HG03439 (cell line): ENCODE results near the gene VDR.
A peak's percentile ranks its signal among the peaks of the same experiment; 100 is the strongest.

ENCODE experiments used
- ATAC-seq: cut with Tn5 transposase; IDR thresholded peaks from one replicate; pipeline ENCODE4 v1.9.1; 2021; ENCODE audit warnings: mild to moderate bottlenecking, moderate library complexity; ENCODE audit not compliant: unreplicated experiment

The VDR gene

GRCh38 chr12:47834199-47834903 is 70.4 kb downstream of the VDR start:
- no peak for ATAC-seq

- no peak for ATAC-seq
Observed at GRCh38 chr12:47833591-47834012, 71.2 kb downstream of the VDR start.

- no peak for ATAC-seq
Observed at GRCh38 chr12:47832263-47832933, 72.4 kb downstream of the VDR start.

GRCh38 chr12:47829584-47829983 is 75.2 kb downstream of the VDR start:
- no peak for ATAC-seq

GRCh38 chr12:47828976-47829482 is 75.8 kb downstream of the VDR start:
- ATAC-seq, result no peak

- no peak for ATAC-seq
Observed at GRCh38 chr12:47828008-47828975, 76.5 kb downstream of the VDR start.

- no peak for ATAC-seq
Observed at GRCh38 chr12:47825173-47825639, 79.6 kb downstream of the VDR start.

- no peak for ATAC-seq
Observed at GRCh38 chr12:47824635-47825034, 80.2 kb downstream of the VDR start.

- ATAC-seq, result no peak
Observed at GRCh38 chr12:47824198-47824597, 80.6 kb downstream of the VDR start.

- ATAC-seq, result no peak
Observed at GRCh38 chr12:47823422-47824086, 81.2 kb downstream of the VDR start.

- no peak for ATAC-seq
Observed at GRCh38 chr12:47822863-47823262, 81.9 kb downstream of the VDR start.

GRCh38 chr12:47822401-47822800 is 82.4 kb downstream of the VDR start:
- no peak for ATAC-seq

GRCh38 chr12:47821346-47821706 is 83.5 kb downstream of the VDR start:
- no peak for ATAC-seq

GRCh38 chr12:47820631-47821345 is 84.0 kb downstream of the VDR start:
- ATAC-seq, result no peak

- ATAC-seq, result peak; percentile 32
Observed at GRCh38 chr12:47819896-47820630, 84.7 kb downstream of the VDR start, which contains the start of gene HDAC7. HDAC7 (minus strand) TSS chr12:47819903; CDS start chr12:47819785, 118 bp downstream.

GRCh38 chr12:47819138-47819895 is 85.5 kb downstream of the VDR start:
- ATAC-seq, result peak; percentile 51

- ATAC-seq, result peak; percentile 5
Observed at GRCh38 chr12:47818467-47819137, 86.2 kb downstream of the VDR start.

- ATAC-seq, result no peak
Observed at GRCh38 chr12:47818007-47818376, 86.8 kb downstream of the VDR start.
